RWPE2 (cell line): ENCODE data around the gene MMRN2.
A peak's percentile ranks its signal among the peaks of the same experiment; 100 is the strongest.

Experiments
- ATAC-seq: fragments of 200-7000 bp; cut with Tn5 transposase; 3 replicates; pipeline ENCODE4 v1.9.1; 2021; ENCODE audit warnings: low read depth
- DNase-seq: peaks from one replicate; pipeline ENCODE4 v3.0.0-alpha.2; 2020; ENCODE audit warnings: low spot score
- H3K27ac ChIP-seq: fragments of 450-650 bp; 2 replicates; pipeline ENCODE4 v1.5.1; 2017; ENCODE audit warnings: mild to moderate bottlenecking; ENCODE audit not compliant: poor library complexity, severe bottlenecking
- H3K27me3 ChIP-seq: fragments of 250-450 bp; sonication (Bioruptor Pico); 2 replicates; pipeline ENCODE4 v1.5.1; 2021; ENCODE audit warnings: mild to moderate bottlenecking, moderate library complexity; ENCODE audit not compliant: insufficient read depth, poor library complexity, severe bottlenecking
- H3K36me3 ChIP-seq: fragments of 250-450 bp; sonication (Bioruptor Pico); 2 replicates; pipeline ENCODE4 v1.5.1; 2020; ENCODE audit warnings: low read depth, mild to moderate bottlenecking, moderate library complexity
- H3K4me1 ChIP-seq: fragments of 250-450 bp; sonication (Bioruptor Pico); 2 replicates; pipeline ENCODE4 v1.5.1; 2021; ENCODE audit warnings: mild to moderate bottlenecking, moderate library complexity; ENCODE audit not compliant: insufficient read depth, poor library complexity, severe bottlenecking
- H3K4me3 ChIP-seq: fragments of 250-450 bp; sonication (Bioruptor Pico); 2 replicates; pipeline ENCODE4 v1.5.1; 2021; ENCODE audit warnings: mild to moderate bottlenecking, moderate library complexity; ENCODE audit not compliant: severe bottlenecking
- H3K9me3 ChIP-seq: fragments of 250-450 bp; sonication (Bioruptor Pico); 2 replicates; pipeline ENCODE4 v1.5.1; 2021; ENCODE audit warnings: mild to moderate bottlenecking, moderate library complexity; ENCODE audit not compliant: severe bottlenecking
- CTCF ChIP-seq: fragments of 450-650 bp; IDR thresholded peaks from one replicate; pipeline ENCODE4 v1.5.1; 2017; ENCODE audit warnings: mild to moderate bottlenecking, moderate library complexity; ENCODE audit not compliant: poor library complexity, severe bottlenecking

Gene MMRN2

GRCh38 chr10:86960003-86960862 lies 2.8 kb upstream of the MMRN2 start:
- Histone ChIP-seq H3K27me3 (no peaks in the 10 kb centered on the region), H3K9me3 (no peaks in the 10 kb centered on the region), H3K27ac (peak overlapping the region; percentile 70), H3K36me3 (no peaks in the 10 kb centered on the region), H3K4me3 (no peak overlapping the region), H3K4me1 (peaks cover 23% of the 10 kb centered on the region)
- TF ChIP-seq CTCF = peak; percentile 55
- DNase-seq (no peak), ATAC-seq (no peak)

DNA sequence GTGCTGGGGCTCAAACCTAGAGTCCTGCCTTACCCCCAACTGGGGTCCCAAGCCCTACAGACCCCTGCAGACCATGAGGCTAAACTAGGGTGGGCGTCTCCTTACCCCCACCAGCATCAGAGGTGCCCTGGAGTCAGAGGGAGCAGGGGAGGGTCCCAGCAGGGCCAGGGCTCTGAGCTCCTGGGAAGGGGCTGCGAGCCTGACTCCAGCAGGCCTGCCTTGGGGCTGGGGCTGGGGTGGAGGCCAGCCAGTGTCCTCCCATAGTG lies 2.3 kb upstream of the MMRN2 start:
- peak overlapping the region; percentile 70 for H3K27ac ChIP-seq
- no peaks in the 10 kb centered on the region for H3K9me3 ChIP-seq
- TF ChIP-seq CTCF = no peak
- H3K4me3 ChIP-seq = no peak overlapping the region
- no peaks in the 10 kb centered on the region for H3K36me3 ChIP-seq
- no peaks in the 10 kb centered on the region for H3K27me3 ChIP-seq
- H3K4me1 ChIP-seq = peaks cover 23% of the 10 kb centered on the region
- ATAC-seq (no peak), DNase-seq (no peak)

GRCh38 chr10:86958901-86959736 lies 1.7 kb upstream of the MMRN2 start:
- no peaks in the 10 kb centered on the region for H3K9me3 ChIP-seq
- peak overlapping the region; percentile 4 for H3K4me3 ChIP-seq
- DNase-seq (no peak), ATAC-seq (peak; percentile 86)
- H3K4me1 ChIP-seq = peaks cover 23% of the 10 kb centered on the region
- no peaks in the 10 kb centered on the region for H3K36me3 ChIP-seq
- peak overlapping the region; percentile 70 for H3K27ac ChIP-seq
- no peaks in the 10 kb centered on the region for H3K27me3 ChIP-seq
- no peak for TF ChIP-seq CTCF

DNA sequence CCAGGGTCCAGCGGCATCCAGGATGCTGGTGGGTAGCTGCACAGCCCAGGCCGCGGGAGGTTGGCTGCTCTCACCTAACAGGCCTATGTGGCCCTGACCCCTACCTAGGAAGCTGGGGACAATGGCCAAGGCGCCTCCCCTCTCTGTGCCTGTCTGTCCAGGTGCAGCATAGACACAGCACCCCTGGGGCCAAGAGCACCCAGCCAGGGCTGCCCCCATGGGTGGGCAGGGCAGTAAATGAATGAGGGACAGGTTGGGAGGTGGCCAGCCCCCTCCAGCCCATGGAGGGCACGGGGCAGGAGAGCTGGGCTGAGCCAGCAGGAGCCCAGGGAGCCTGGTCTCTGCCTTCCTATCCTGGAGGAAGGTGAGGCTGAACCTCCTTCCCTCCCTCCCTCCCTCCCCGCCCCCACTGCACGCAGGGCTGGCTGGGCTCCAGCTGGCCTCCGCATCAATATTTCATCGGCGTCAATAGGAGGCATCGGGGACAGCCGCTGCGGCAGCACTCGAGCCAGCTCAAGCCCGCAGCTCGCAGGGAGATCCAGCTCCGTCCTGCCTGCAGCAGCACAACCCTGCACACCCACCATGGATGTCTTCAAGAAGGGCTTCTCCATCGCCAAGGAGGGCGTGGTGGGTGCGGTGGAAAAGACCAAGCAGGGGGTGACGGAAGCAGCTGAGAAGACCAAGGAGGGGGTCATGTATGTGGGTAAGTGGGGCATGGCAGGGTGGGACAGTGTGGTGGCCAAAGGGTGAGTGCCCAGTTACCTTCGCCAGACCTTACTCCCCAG lies 893 bp upstream of the MMRN2 start, which contains the start of gene SNCG:
SNCG (plus strand) TSS at position 484 of the 785 bp plus-strand sequence; CDS start at position 583, 99 bp downstream.
- Histone ChIP-seq H3K27ac (peak within 1 kb of the TSS; percentile 70), H3K4me3 (peak within 1 kb of the TSS; percentile 4), H3K4me1 (peaks cover 23% of the 10 kb centered on the region), H3K9me3 (no peaks in the 10 kb centered on the region), H3K36me3 (no peaks in the 10 kb centered on the region), H3K27me3 (no peaks in the 10 kb centered on the region)
- TF ChIP-seq CTCF = no peak
- DNase-seq = no peak
- ATAC-seq = peak; percentile 13; the same call in 2 of the 3 replicates
